DOHH2 (cell line): ENCODE measurements around the gene NDUFB4.

Source experiments
- EZH2phosphoT487 ChIP-seq: fragments of 200-600 bp; sonication (generic); IDR thresholded peaks from 2 replicates; pipeline ENCODE4 v1.6.1; 2017; ENCODE audit warnings: borderline replicate concordance, mild to moderate bottlenecking, antibody characterized with exemption, low read length, moderate library complexity, mixed read lengths
- TF ChIP-seq, protein P1 (sequence below): fragments of 200-600 bp; sonication (generic); IDR thresholded peaks from one replicate; pipeline ENCODE4 v1.5.1; 2014; ENCODE audit warnings: antibody characterized with exemption, mild to moderate bottlenecking, low read depth, low read length; ENCODE audit not compliant: poor library complexity, severe bottlenecking

DNA sequence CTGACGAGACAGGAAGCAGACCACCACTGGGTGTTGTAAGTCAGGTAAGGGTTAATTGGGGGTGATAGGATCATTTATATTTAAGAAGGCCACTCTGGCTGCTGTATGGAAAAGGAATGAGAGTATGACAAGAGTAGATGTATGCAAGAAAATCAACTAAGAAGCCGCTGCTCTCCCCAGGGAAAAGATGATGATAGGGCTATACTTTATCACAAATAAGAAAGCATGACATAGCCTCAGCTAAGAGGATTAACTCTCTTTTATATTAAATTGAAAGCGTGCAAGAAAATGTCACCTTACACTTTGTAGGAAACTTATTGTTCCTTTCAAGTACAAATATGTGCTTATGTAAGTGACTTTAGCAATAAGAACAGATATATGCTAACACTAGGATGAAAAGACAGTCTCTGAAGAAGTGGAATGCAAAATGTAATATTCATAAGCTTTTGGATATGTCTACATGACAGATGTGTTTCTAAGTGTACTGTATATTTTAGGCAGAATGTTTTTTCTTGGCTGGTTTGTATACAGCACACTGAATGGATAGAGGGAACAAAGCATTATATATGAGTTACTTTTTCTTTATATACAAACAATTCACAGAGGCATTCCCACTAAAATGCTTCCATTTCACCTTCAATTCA is 8.7 kb upstream of the NDUFB4 start:
- no peak for TF ChIP-seq EZH2phosphoT487
- TF ChIP-seq, protein P1, sequence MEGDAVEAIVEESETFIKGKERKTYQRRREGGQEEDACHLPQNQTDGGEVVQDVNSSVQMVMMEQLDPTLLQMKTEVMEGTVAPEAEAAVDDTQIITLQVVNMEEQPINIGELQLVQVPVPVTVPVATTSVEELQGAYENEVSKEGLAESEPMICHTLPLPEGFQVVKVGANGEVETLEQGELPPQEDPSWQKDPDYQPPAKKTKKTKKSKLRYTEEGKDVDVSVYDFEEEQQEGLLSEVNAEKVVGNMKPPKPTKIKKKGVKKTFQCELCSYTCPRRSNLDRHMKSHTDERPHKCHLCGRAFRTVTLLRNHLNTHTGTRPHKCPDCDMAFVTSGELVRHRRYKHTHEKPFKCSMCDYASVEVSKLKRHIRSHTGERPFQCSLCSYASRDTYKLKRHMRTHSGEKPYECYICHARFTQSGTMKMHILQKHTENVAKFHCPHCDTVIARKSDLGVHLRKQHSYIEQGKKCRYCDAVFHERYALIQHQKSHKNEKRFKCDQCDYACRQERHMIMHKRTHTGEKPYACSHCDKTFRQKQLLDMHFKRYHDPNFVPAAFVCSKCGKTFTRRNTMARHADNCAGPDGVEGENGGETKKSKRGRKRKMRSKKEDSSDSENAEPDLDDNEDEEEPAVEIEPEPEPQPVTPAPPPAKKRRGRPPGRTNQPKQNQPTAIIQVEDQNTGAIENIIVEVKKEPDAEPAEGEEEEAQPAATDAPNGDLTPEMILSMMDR, result no peak
